NCI-H82 treated with DMSO at 0.1 percent for 48 hours (cell line): ENCODE data around the gene KRTAP3-3.
"Not testable (repeated sequence)": the region's sequence is repeated elsewhere in the genome, so short reads cannot be mapped to it uniquely, and the experiment has no call there.

Source experiments
- DNase-seq: peaks from one replicate; lab custom pipeline; 2025; ENCODE audit not compliant: unreplicated experiment; lab: John Stamatoyannopoulos, UW

KRTAP3-3 gene

DNA sequence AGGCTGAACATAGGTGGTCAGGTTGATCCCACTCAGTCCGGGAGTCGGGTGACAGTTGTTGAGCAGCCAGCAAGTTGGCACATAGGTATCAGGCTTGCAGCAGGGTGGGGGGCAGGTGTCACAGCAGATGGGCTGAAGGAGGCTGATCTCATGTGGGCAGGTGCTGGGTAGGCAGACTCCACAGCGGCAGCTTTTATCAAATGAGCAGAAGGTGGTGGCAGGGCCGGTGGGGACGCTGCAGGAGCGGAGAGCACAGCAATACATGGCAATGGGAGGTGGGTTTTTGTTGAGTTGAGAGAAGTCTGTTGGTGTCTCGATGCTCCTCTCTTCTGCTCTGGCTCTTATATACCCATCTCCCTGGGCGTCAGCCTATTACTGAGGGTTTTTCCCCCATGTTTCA, 14.8 kb upstream of the KRTAP3-3 start, which contains the start of gene KRTAP3-1:
KRTAP3-1 (minus strand) TSS at position 318 of the 400 bp plus-strand sequence; CDS start at position 264, 54 bp downstream.
- DNase-seq: no peak

DNA sequence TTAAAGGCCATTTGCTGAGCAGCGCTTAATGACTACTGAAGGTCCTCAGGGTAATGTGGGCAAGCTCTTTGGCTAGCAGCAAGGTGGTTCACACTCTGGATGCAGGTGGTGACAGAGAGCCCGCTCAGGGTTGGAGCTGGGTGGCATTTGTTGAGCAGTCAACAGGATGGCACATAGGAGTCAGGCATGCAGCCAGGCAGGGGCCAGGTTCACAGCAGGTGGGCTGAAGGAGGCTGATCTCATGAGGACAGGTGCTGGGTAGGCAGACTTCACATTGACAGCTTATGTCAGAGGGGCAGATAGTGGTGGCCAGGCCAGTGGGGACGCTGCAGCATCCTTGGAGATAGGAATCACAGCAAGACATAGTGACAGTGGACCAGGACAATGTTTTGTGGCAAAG, 10.4 kb upstream of the KRTAP3-3 start:
- DNase-seq: no peak

DNA sequence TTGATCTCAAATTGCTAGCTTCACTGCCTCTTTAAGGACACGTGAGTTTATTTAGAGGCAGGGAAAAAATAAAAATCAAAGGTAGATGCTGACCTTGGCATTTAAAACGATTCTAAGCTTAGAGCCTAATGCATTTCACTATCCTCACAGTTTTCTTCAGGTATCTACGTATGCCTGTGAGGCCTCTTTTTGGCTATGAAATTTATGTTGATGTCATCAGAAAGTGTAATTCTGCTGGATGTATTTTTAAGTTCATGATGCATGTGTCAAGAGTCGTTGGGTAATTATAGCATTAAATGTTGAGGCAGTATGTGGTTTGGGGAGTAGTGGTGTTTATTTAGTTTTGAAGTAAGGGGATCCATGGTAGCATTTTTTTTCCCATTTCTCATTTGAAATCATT, 10.0 kb upstream of the KRTAP3-3 start:
- no peak for DNase-seq

DNA sequence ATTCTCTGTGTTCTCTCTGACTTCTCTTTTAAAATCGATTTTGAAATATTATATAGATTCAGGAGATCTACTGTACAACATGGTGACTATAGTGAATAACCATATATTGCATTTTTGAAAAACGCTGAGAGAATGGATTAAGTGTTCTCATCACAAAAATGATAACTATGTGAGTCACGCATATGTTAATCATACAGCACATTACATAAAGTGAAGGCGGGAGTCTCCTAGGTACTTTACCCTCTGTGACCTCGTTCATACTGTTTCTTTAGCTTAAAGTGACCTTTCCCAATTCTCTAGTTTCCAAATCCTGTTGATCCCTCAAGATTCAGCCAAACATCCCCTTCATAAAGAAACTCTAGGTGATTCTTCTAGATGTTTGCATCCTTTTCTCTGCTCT, 8.8 kb upstream of the KRTAP3-3 start:
- no peak for DNase-seq

DNA sequence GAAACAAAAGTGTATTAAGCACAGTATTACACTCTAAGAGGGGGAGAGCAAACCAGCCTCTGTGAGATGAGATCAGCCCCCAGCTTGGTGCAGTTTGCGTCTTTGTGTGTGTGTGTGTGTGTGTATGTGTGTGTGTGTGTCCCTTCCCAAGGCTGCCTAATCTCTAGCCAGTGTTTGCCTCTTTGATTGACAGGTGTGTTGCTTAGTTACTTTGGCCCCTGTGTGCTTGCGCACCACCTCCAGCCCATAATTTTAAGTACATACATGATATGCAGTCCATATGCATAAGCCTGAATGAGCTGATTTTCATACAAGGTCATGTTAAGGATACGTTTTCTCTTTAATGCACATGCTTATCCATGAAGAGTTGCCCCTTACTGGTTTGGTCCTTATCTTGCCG, 7.8 kb upstream of the KRTAP3-3 start:
- no peak for DNase-seq

DNA sequence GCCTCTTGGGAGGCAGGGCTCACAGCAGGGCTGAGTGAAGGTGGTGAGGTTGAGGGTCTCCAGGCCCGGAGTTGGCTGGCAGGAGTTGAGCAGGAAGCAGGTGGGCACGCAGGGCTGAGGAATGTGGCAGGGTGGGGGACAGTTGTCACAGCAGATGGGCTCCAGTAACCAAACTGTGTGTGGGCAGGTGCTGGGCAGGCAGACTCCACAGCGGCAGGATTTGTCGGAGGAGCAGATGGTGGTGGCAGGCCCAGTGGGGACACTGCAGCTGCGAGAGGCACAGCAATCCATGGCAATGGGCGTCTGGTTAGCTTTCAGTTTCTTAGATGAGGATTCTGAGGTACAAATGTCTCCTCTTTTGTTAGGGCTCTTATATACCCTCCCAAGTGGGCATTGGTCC, 5.6 kb upstream of the KRTAP3-3 start, which contains the start of gene KRTAP3-2:
KRTAP3-2 (minus strand) TSS at position 344 of the 400 bp plus-strand sequence; CDS start at position 291, 53 bp downstream.
- not testable (repeated sequence) for DNase-seq

DNA sequence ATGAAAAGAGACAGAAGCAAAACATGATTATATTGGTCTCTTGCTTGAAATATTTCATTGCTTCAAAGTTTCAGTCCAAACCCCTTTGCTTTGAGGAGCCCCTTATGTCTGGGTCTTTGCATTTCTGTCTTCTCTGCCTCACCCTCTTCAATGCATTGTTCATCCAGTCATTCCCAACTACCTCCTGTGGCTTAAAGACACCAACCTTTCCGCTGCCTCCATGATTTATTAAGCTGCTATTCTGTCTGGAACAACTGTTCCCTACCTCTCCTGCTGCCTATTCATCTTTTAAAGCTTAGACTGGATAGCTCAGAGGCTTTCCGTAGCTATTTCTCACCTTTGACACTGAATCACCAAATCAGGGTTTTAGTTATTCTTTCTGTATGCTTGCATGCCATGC, 3.4 kb upstream of the KRTAP3-3 start:
- no peak for DNase-seq

DNA sequence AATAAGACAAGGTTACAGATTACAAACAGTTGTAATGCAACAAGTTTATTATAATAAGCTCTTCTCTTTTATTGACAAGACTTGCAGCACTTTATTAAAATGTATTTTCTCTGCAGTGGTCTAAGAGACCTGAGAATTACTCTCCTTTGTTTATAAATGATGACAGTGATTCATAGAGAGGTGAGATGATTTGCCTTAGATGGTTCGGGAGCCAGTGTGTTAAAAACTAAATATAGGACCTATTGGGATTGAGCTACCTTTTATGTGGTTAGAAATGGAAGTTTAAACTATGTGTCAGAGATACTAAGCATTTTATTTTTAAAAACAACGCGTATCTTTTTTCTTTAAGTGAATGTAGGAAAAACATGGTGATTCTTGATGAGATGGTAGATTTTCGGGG, 2.9 kb upstream of the KRTAP3-3 start:
- DNase-seq: no peak

DNA sequence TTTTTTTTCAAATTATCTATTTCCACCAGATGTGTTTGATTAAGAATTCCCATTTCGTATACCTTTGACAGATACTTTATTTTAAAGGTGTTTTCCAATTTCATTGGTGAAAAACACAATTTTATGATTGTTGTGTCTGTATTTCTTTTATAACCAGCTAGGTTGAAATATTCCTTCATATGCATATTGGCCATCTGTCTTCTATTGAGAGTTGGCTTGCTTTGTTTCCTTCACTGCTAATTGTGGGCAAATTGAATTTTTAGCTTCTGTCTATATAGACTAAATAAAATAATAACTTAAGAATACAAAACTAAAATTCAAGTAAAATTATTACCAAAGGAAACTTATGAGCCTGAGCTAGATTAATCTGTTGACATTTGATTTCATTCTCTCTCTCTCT, 1.2 kb upstream of the KRTAP3-3 start:
- no peak for DNase-seq

DNA sequence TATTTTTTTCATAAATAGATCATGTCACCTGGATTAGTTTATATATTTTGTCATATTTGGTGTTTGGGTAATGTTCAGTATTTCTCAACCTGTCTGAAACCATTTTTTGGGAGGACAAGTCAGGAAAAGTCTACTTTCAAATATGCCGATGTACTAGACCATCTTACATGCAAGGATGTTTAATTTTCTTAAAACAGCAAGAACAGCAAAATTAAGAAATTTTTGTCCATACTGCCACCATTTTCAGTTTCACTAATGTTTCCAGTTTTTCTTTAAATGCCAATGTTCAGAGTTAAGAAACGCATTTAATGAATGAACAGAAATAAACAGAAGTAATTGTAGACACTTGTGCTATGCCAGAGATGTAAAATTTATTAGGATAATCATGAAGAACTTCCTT, 880 bp downstream of the KRTAP3-3 start:
- DNase-seq: no peak

DNA sequence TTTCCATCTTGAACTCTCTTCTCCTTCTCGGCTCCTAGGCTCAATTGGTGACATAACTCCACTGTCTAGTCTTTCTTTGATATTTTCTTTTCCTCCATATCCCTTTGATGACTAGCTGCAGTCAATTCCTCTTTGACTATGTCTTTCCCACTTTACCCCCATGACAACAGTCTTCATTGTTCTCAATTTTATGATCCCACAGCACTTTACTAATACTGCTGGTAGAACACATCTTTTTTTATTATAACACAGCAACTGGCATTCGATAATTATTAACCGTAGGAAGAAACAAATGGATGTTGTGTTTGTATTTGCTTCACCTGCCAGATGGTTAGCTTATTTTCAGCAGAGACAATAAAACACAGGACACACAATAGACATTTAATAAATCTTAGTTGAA, 1.3 kb downstream of the KRTAP3-3 start:
- no peak for DNase-seq

DNA sequence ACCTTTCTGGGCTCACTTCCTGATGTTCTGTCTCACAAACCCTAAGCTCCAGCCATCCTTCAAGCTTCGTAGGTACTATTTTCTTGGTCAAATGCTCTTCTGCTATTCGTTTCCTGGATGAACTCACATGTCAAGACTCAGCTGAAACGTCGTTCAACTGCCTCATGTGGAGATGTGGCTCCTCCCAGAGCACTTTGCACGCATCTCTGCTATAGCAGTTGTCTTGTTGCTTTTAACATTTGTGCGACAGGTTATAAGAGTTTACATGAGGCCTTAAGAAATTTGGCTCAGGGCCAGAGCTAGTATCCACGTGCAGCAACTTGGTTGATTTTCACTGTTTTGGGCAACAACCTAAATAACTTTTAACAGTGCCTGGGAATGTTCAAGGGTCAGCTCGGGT, 7.0 kb downstream of the KRTAP3-3 start:
- no peak for DNase-seq

DNA sequence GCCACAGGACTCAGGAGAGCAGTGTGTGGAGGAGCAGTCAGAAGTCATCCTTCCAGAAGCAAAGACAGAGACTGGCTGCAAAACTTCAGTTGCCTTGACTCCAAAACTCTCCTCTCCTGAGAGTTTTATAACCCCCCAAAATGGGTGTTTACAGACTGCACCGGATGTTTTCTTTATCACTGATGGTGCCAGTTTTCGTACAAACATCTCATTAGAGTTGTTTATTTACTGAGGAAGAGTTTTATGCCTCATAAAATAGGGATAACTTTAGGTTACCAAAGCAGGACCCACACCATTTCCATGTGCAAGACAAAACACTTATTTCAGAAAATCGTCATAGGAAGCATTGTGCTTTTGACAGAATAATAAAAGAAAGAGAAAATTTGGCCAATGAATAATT, 9.7 kb downstream of the KRTAP3-3 start, which contains the start of gene KRT40:
KRT40 (minus strand) TSS at position 101 of the 400 bp plus-strand sequence; CDS start at position 48, 53 bp downstream.
- no peak for DNase-seq

DNA sequence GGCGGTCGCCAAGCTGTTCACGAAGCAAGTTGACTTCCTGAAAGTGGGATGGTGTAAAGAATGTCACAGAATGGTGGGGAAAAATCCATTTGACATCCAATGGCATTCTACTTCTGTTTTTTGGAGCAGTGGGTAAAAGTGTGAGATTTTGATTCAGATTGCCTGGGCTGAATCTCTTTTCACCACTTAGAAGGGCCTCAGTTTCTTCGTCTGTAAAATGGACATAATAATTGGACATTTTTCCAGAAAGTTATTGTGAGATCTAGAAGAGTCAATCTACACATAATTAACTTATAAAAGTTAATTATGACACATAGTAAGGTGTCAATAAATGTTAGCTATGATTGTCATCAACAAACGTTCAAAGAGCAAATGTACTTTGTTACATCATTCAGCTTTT, 12.8 kb downstream of the KRTAP3-3 start:
- DNase-seq: no peak

DNA sequence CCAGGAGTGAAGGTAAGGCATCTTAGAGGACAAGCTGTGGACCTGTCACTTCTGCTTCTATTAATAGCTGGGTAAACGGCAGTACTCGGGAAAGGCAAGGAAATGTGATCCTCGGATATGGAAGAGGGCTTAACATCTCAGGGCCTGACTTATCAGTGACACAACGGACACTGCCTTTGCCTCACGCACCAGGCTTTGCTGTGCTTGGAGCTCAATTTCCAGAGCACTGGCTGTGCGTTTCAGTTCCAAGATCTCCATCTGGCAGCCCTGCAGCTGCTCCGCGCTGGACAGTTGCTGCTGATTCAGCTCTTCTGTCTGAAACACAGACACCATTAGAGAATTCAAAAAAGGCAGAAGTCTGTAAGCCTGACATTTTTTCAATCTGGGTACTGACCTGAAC, 13.4 kb downstream of the KRTAP3-3 start:
- DNase-seq: no peak

DNA sequence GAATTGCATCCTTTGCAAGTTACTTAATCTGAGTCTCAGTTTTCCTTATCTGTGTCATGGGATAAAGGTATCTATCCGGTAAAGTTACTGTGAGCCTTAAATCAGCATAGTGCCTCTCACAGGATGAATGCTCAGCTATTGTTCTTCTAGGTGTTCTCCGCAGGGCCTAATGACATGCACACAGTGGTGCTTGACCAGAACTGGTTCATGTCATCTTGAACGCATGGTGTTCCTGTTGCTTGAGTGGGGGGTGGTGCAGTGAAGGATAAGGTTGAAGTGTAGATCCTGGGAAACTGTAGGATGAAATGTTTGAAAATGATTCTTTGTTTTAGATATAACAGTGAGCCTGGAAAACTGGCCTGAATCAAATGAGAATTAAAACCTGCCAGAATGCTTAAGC, 13.8 kb downstream of the KRTAP3-3 start:
- DNase-seq: no peak

DNA sequence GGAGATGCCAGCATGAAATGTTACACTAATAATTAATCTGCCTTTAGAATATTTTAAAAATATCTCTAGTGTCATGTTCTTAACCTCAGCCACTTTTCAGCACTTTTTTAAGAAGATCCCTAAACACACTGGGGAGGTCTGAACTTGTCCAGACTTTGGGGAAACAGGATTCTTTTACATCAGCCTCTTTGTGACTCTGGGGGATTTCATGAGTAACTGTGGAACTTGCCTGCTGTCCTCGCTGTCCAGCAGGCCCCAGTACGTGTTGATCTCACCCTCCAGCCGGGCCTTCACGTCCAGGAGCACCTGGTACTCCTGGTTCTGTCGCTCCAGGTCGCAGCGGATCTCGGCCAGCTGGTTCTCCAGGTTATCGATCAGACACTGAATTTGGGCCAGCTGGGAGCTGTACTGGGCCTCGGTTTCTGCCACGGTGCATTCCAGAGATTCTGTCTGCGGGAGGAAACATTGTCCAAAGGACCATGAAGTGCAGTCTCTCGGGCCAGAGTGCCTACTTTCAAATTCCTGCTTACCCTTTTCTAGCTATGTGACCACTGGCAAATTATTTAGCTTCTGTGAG, 15.3 kb downstream of the KRTAP3-3 start:
- DNase-seq: no peak

DNA sequence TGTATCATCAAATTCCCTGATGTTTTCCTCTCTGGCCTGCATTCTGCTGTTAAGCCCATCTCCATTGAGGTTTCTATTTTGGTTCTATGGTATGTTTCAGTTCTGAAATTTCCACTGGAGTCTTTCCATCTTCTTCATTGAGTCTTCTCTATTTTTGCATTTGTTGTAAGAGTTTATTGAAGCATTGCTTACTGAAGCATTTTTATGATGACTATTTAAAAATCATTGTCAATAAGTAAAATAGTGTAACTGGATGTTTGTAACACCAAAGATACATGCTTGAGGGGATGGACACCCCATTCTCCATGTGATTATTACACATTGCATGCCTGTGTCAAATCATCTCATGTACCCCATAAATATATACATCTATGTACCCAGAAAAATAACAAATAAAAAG, 18.4 kb downstream of the KRTAP3-3 start:
- no peak for DNase-seq

DNA sequence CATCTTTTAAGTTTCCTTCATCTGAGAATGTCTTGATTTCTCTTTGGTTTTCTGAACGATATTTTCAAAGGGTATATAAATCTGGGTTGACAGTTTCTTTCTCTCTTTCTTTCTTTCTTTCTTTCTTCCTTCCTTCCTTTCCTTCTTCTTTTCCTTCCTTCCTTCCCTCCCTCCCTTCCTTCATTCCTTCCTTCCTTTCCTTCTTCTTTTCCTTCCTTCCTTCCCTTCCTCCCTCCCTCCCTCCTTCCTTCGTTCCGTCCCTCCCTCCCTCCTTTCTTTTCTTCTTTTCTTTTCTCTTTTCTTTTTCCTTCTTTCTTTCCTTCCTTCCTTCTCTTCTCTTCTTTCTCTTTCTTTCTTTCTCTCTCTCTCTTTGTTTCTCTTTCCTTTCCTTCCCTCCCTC, 19.6 kb downstream of the KRTAP3-3 start:
- no peak for DNase-seq

DNA sequence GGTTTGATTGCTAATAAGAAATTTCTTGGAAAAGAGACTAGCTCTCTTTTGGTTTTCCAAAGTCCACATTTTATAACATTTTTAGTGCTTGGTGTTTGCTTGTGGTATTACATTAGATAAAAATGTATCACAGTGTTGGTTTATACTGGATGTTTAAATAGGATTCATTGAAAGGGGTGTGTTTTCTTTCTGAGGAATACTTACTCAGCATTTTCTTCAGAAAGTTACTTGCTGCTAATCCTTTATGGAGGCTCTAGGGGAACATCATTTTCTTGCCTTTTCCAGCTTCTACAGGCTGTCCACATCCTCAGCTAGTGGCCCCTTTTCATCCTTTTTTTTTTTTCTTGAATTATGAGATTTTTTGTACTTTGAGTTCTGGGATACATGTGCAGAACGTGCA, 26.4 kb downstream of the KRTAP3-3 start:
- no peak for DNase-seq

DNA sequence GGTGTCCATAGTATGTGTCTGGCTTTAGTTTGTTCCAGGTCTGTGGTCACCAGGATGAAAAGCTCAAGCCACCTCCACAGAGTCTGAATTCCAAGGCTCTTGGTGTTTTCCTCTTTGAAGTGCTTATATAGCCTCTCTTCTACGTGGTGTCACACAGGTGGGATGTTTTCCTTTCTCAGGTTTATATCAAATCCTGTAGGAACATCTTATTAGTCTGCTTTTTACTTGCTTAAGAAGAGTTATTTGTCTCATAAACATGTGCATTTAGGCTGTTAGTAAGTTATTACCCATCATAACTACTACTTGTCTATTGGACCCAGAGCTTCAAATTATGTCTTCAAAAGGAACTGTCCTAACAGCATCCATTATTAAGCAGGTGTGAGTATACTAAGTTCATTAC, 27.1 kb downstream of the KRTAP3-3 start, which contains the start of gene KRT39:
KRT39 (minus strand) TSS at position 101 of the 400 bp plus-strand sequence; CDS start at position 9, 92 bp downstream.
- no peak for DNase-seq

DNA sequence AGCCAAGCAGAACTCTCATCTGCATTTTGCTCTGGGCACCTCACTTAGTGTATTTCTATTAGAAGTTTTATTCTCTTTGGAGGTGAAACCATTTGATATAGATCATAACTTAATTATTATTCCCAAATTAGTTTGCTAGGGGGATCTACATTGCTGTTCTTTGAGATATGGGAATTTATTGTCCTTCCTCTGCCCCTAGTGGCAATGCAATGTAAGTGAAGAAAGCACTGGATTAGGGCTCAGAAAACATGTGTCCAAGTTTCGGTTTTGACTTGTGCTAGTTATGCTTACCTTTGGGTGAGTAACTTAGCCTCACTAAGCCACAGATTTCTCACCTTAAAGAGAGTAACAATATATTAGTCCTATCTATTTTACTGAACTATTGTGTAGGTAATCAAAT, 30.1 kb downstream of the KRTAP3-3 start:
- DNase-seq: no peak

DNA sequence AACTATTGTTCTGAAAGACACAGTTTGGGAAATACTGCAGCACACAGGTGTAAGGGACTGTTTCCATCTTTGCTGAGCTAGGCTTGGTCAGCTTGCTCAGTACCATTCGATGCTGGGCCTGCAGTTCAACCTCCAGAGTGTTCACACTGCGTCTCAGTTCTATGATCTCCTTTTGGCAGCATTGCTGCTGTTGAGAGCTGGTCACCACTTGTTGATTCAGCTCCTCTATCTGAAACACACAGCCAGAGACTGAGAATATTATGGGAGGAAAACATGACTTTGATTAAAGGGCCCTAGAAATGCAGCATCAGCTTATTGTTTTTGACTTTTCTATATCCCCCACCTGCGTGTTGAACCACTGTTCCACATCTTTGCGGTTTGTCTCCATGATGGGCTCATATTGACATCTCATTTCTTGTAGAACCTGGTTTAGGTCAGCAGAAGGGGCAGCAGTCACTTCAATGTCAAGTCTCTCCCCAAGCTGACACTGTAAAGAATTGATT, 31.9 kb downstream of the KRTAP3-3 start:
- DNase-seq: no peak
